HG02610 (cell line): Measurements from ENCODE around the gene SYF2.
"Not testable (repeated sequence)": the region's sequence is repeated elsewhere in the genome, so short reads cannot be mapped to it uniquely, and the experiment has no call there.

Experiments used
- ATAC-seq: cut with Tn5 transposase; IDR thresholded peaks from one replicate; pipeline ENCODE4 v1.9.1; 2021; ENCODE audit warnings: mild to moderate bottlenecking, moderate library complexity; ENCODE audit not compliant: unreplicated experiment

SYF2 gene

GRCh38 chr1:25208092-25208491, 24.2 kb downstream of the SYF2 start:
- ATAC-seq = no peak

- no peak for ATAC-seq
These were observed 26.1 kb downstream of the SYF2 start for GRCh38 chr1:25206201-25206600.

GRCh38 chr1:25205786-25206185, 26.5 kb downstream of the SYF2 start:
- ATAC-seq = no peak

- ATAC-seq = no peak
These were observed 27.4 kb downstream of the SYF2 start for GRCh38 chr1:25204797-25205480.

GRCh38 chr1:25201006-25201405, 31.3 kb downstream of the SYF2 start:
- no peak for ATAC-seq

- no peak for ATAC-seq
These were observed 32.3 kb downstream of the SYF2 start for GRCh38 chr1:25199819-25200620.

- ATAC-seq = no peak
These were observed 33.5 kb downstream of the SYF2 start for GRCh38 chr1:25198663-25199252.

- ATAC-seq = no peak
These were observed 34.2 kb downstream of the SYF2 start for GRCh38 chr1:25197982-25198662.

- no peak for ATAC-seq
These were observed 34.9 kb downstream of the SYF2 start for GRCh38 chr1:25197235-25197975.

GRCh38 chr1:25196830-25197229, 35.5 kb downstream of the SYF2 start:
- no peak for ATAC-seq

GRCh38 chr1:25195835-25196234, 36.5 kb downstream of the SYF2 start:
- ATAC-seq = no peak

GRCh38 chr1:25194572-25195020, 37.7 kb downstream of the SYF2 start:
- no peak for ATAC-seq

GRCh38 chr1:25194054-25194453, 38.2 kb downstream of the SYF2 start:
- ATAC-seq = no peak

- no peak for ATAC-seq
These were observed 39.1 kb downstream of the SYF2 start for GRCh38 chr1:25193229-25193628.

- no peak for ATAC-seq
These were observed 40.1 kb downstream of the SYF2 start for GRCh38 chr1:25192154-25192553.

- no peak for ATAC-seq
These were observed 42.0 kb downstream of the SYF2 start for GRCh38 chr1:25190260-25190659.

- ATAC-seq = not testable (repeated sequence)
These were observed 44.4 kb downstream of the SYF2 start for GRCh38 chr1:25187904-25188303.

- no peak for ATAC-seq
These were observed 45.2 kb downstream of the SYF2 start for GRCh38 chr1:25187077-25187476.

GRCh38 chr1:25186161-25187007, 45.9 kb downstream of the SYF2 start:
- no peak for ATAC-seq
